Transverse colon (tissue), 4 donors: ENCODE results near the gene TNRC6A. TPM values are rescaled to one million over a fixed set of nuclear protein-coding genes. Genes with fewer than 3 reads are reported as not detected.
"Not testable (repeated sequence)": the region's sequence is repeated elsewhere in the genome, so short reads cannot be mapped to it uniquely, and the experiment has no call there.

Experiments used
- DNase-seq: peaks from one replicate; pipeline ENCODE4 v3.0.0-alpha.2; 2019
- H3K27ac ChIP-seq, 4 donors: fragments of 200-600 bp; sonication (generic); 2 replicates each; pipeline ENCODE4 v1.5.1; 2016 to 2018; ENCODE audit warnings: inconsistent platforms in 4 of 4
- H3K27me3 ChIP-seq: fragments of 200-600 bp; sonication (generic); 2 replicates; pipeline ENCODE4 v1.5.1; 2017; ENCODE audit warnings: inconsistent platforms
- H3K36me3 ChIP-seq, 4 donors: fragments of 200-600 bp; sonication (generic); 2 replicates each; pipeline ENCODE4 v1.5.1; 2017 to 2019; ENCODE audit warnings: inconsistent platforms in 4 of 4
- H3K4me1 ChIP-seq, 4 donors: fragments of 200-600 bp; sonication (generic); 2 replicates each; pipeline ENCODE4 v1.5.1; 2017 to 2020; ENCODE audit warnings: inconsistent platforms in 4 of 4
- H3K4me3 ChIP-seq, 4 donors: fragments of 200-600 bp; sonication (generic); 1 replicate in 1 of 4; 2 replicates in 3 of 4; pipeline versions ENCODE4 v1.5.1 to v1.6.1; 2017 to 2019; ENCODE audit warnings: inconsistent platforms in 4 of 4
- H3K9me3 ChIP-seq, 2 donors: fragments of 200-600 bp; sonication (generic); 2 replicates each; pipeline ENCODE4 v1.5.1; 2017 to 2019; ENCODE audit warnings: inconsistent platforms in 2 of 2
- EP300 ChIP-seq: sonication (generic); formaldehyde crosslinking; IDR thresholded peaks from one replicate; pipeline ENCODE4 v1.6.1; 2017; ENCODE audit warnings: antibody characterized with exemption, low read depth
- POLR2A ChIP-seq: fragments of 450-650 bp; IDR thresholded peaks from one replicate; pipeline ENCODE4 v1.6.1; 2016; ENCODE audit warnings: antibody characterized with exemption, mild to moderate bottlenecking, moderate library complexity
- POLR2AphosphoS5 ChIP-seq, 3 donors: sonication (generic); formaldehyde crosslinking; IDR thresholded peaks; one replicate each; pipeline ENCODE4 v1.6.1; 2016; ENCODE audit warnings: antibody characterized with exemption in 3 of 3
- WGBS, 2 donors: methylation state at CpG; one replicate each; pipeline ENCODE4 v1.1.5; 2018; ENCODE audit warnings: low coverage in 1 of 2; 5-methylcytosine and 5-hydroxymethylcytosine counted together
- in situ Hi-C, 4 donors: fragments of 200-750 bp; cut with MboI; loops; one replicate each; pipeline versions ENCODE4 v1.15.0 to v1.15.1; 2017; ENCODE audit warnings: low sequenced_read_pairs in 3 of 4, low pct_ligation_motif_present in 1 of 4, low pct_unique_long_range_greater_than_20kb in 1 of 4
- intact Hi-C: fragments of 100-400 bp; cut with DNase I; formaldehyde crosslinking; loops from one replicate; pipeline ENCODE4 v1.15.1; 2023; ENCODE audit warnings: low total_unique reads
- total RNA-seq, 4 donors: library from RNA; depleted of rRNA; stranded (reverse); fragments of >200 nt; gene quantifications; one replicate each; pipeline ENCODE4 v1.1.0, GENCODE V29; 2016
- TF ChIP-seq, protein P1 (sequence below), 5 experiments: fragments of 200-600 bp in 3 of 5; fragments of 450-650 bp in 2 of 5; sonication (generic) in 3 of 5; IDR thresholded peaks; 1 replicate in 2 of 5; 2 replicates in 3 of 5; pipeline ENCODE4 v1.5.1; 2016 to 2017; ENCODE audit warnings: antibody characterized with exemption in 5 of 5, inconsistent platforms in 3 of 5, mild to moderate bottlenecking in 2 of 5, moderate library complexity in 1 of 5

The TNRC6A gene
- total RNA-seq, 4 donors from 2014 or later, result 48.2 to 77.2 (median 54.8) TPM

DNA sequence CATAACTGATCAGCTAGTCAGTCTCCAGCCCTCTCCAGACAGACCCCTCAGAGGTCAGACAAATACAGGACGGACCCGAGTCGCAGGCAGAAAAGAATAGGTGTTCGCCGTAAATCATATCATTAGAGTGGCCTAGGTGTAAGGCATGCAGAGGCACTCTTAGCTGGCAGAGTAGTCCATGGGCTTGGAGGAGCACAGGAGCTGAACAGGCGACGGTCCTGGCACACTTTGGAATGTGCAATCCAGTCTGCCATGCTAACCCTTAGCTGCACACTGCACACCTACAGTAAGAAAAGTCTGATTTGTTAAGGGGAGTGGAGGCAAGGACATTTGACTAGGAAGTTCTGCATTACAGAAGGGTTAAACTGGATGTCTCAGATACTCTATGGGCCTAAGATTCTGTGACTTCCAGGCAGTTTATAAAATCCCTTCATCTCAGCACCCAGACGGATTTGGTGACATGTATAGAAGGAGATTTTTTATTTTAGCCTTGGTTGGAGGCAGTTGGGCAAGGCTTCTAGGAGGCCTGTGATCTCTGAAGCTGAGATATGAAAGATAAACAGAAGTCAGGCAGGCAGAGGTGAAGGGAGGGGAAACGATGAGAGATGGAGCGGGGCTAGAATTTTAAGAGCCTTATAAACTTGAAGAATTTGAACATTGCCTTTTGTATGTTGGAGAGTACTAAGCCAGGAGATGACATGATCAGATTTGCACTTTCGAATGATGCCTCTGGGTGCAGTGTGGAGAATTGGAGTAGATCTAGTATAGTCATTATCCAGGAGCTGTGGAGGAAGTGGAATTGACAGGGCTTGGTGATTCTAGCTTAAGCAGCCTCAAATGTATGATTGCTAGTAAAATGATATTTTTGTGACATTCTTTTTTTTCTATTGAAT lies 81.7 kb downstream of the TNRC6A start:
- peaks cover 0 to 67% (median 30%) of the 10 kb centered on the region in 4 donors for H3K36me3 ChIP-seq
- intact Hi-C loops (loop anchor here (10.0 kb wide), 1 partner anchor 76 kb away; no protein-coding TSS in a partner anchor), in situ Hi-C loops (loop anchor here in 1 of 4 donors (25.0 kb wide), 1 partner anchor 249 kb away; no protein-coding TSS in a partner anchor)
- DNase-seq, result no peak
- TF ChIP-seq POLR2AphosphoS5 (IDR thresholded peaks at IDR 0.05) (no peak), EP300 (no peak)
- peaks cover 0 to 16% (median 3%) of the 10 kb centered on the region in 4 donors for H3K4me1 ChIP-seq
- 69 to 72% methylated on average over 7 to 11 of the region's 11 CpGs for WGBS, 2 donors
- H3K9me3 ChIP-seq, result no peaks in the 10 kb centered on the region
- peak overlapping the region in 3 of 4 donors; percentile 20 to 48 (median 46) for H3K27ac ChIP-seq
- no peak overlapping the region for H3K4me3 ChIP-seq
- no peaks in the 10 kb centered on the region for H3K27me3 ChIP-seq

DNA sequence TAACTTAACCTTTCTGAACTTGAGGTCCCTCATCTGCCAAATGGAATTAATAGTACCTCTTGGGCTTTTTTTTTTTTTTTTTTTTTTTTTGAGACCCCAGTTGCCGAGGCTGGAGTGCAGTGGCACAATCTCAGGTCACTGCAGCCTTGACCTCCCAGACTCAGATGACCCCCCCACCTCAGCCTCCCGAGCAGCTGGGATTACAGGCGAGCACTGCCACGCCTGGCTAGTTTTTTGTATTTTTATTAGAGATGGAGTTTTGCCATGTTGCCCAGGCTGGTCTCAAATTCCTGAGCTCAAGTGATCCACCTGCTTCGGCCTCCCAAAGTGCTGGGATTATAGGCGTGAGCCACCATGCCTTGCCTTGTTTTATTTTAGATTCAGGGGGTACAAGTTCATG lies 83.4 kb downstream of the TNRC6A start:
- H3K27ac ChIP-seq, H3K4me3 ChIP-seq, H3K27me3 ChIP-seq, H3K9me3 ChIP-seq, DNase-seq: not testable (repeated sequence)
- peaks cover 0 to 59% (median 30%) of the 10 kb centered on the region in 4 donors for H3K36me3 ChIP-seq
- intact Hi-C loops (loop anchor here (10.0 kb wide), 1 partner anchor 78 kb away; no protein-coding TSS in a partner anchor), in situ Hi-C loops (loop anchor here in 1 of 4 donors (25.0 kb wide), 1 partner anchor 251 kb away; no protein-coding TSS in a partner anchor)
- H3K4me1 ChIP-seq, result peaks cover 0 to 16% (median 3%) of the 10 kb centered on the region in 4 donors
- WGBS, 2 donors, result 61 to 66% methylated on average over 3 to 6 of the region's 6 CpGs

DNA sequence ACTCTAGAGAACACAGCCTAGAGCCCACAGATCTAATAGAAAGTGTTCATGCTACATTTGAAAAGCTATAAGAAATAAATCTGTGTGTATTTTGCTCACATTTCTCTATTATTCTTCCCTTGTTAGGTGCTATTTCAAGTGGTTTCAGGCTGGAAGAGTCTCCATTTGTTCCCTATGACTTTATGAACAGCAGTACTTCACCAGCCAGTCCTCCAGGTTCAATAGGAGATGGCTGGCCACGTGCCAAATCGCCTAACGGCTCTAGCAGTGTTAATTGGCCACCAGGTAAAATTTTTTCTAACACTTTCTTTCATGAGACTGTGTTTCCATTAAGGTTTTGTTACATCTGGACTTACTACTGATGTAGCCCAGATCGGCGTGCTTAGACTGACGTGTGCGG lies 85.6 kb downstream of the TNRC6A start:
- in situ Hi-C loops, result loop anchor here in 1 of 4 donors (25.0 kb wide), 1 partner anchor 253 kb away; no protein-coding TSS in a partner anchor
- no peak for DNase-seq
- Histone ChIP-seq H3K4me3 (no peak overlapping the region), H3K36me3 (peaks cover 0 to 67% (median 33%) of the 10 kb centered on the region in 4 donors), H3K9me3 (no peaks in the 10 kb centered on the region), H3K27ac (no peak overlapping the region), H3K27me3 (no peaks in the 10 kb centered on the region), H3K4me1 (peaks cover 0 to 16% (median 3%) of the 10 kb centered on the region in 4 donors)
- intact Hi-C loops, result loop anchor here (10.0 kb wide), 1 partner anchor 80 kb away; no protein-coding TSS in a partner anchor
- TF ChIP-seq POLR2AphosphoS5 (IDR thresholded peaks at IDR 0.05), result no peak
- TF ChIP-seq EP300, result no peak
- no peak for TF ChIP-seq POLR2A
- TF ChIP-seq, protein P1, sequence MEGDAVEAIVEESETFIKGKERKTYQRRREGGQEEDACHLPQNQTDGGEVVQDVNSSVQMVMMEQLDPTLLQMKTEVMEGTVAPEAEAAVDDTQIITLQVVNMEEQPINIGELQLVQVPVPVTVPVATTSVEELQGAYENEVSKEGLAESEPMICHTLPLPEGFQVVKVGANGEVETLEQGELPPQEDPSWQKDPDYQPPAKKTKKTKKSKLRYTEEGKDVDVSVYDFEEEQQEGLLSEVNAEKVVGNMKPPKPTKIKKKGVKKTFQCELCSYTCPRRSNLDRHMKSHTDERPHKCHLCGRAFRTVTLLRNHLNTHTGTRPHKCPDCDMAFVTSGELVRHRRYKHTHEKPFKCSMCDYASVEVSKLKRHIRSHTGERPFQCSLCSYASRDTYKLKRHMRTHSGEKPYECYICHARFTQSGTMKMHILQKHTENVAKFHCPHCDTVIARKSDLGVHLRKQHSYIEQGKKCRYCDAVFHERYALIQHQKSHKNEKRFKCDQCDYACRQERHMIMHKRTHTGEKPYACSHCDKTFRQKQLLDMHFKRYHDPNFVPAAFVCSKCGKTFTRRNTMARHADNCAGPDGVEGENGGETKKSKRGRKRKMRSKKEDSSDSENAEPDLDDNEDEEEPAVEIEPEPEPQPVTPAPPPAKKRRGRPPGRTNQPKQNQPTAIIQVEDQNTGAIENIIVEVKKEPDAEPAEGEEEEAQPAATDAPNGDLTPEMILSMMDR (IDR thresholded peaks at IDR 0.05), result no peak
- WGBS, 2 donors, result 89% methylated on average over 7 of the region's 7 CpGs

DNA sequence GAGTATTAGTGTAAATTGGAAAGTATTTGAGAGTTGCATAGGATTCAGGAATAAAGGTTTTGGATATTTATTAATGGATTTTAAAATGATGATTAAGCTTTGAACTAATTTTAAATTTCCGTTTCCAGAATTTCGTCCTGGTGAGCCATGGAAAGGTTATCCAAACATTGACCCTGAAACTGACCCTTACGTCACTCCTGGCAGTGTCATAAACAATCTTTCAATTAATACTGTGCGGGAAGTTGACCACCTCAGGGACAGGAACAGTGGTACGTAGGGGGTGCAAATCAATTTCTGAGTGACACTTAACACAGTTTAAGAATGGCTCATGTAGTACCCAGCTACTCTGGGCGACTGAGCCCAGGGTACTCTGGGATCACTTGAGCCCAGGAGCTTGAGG lies 87.2 kb downstream of the TNRC6A start:
- H3K4me1 ChIP-seq, result peaks cover 0 to 8% (median 3%) of the 10 kb centered on the region in 4 donors
- no peak overlapping the region for H3K27ac ChIP-seq
- no peak for TF ChIP-seq EP300
- TF ChIP-seq POLR2A, result no peak
- no peak for TF ChIP-seq POLR2AphosphoS5 (IDR thresholded peaks at IDR 0.05)
- TF ChIP-seq, protein P1 (IDR thresholded peaks at IDR 0.05), result no peak
- WGBS, 2 donors, result 76 to 83% methylated on average over 6 of the region's 6 CpGs
- no peaks in the 10 kb centered on the region for H3K27me3 ChIP-seq
- H3K36me3 ChIP-seq, result peaks cover 0 to 75% (median 37%) of the 10 kb centered on the region in 4 donors
- H3K9me3 ChIP-seq, result no peaks in the 10 kb centered on the region
- DNase-seq, result no peak
- in situ Hi-C loops, result loop anchor here in 1 of 4 donors (25.0 kb wide), 1 partner anchor 254 kb away; no protein-coding TSS in a partner anchor
- H3K4me3 ChIP-seq, result no peak overlapping the region
- intact Hi-C loops, result loop anchor here (10.0 kb wide), 1 partner anchor 82 kb away; no protein-coding TSS in a partner anchor
